ENCODE results near the gene TMEM245. TPM values are rescaled to one million over a fixed set of nuclear protein-coding genes. Genes with fewer than 3 reads are reported as not detected.

TMEM245 gene
- total RNA-seq, 2 experiments from 2014 or later = 23.3 to 26.7 TPM

DNA sequence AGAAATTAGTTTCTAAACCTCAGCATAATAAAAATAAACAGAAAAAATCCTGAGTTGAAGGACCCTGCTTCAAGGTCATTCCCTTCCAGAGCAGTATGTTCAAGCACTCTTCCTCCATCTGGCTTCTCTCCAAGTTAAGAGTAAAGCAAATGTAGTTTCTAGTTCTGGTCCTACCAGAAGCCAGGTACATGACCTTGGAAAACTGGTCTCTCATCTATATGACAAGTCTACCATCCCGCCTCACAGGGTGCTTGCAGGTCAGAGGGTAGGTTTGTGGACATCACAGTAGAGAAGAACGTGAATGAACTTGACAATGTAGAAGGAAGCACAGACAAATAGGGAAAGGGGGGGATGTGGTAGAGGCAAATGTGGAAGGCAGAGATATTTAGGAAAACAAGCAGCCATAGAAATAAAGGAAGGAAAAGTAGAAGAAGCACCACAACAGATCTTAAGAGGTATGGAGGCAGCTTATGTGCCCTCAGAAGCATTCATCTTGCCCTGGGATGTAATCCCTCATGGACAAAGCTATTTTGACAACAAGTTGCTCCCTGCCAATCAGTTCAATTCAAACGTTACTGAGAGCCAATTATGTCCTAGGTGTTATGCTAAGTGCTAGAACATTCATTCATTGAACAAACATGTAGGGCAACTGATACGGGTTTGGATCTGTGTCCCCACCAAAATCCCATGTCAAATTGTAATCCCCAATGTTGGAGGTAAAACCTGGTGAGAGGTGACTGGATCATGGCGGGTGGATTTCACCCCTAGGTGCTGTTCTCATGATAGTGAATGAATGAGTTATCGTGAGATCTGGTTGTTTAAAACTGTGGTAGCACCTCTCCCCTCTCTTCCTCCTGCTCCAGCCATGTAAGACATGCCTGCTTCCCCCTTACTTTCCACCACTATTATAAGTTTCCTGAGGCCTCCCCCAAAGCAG lies 82.7 kb downstream of the TMEM245 start:
- DNase-seq = no peak
- Mint-ChIP-seq H3K36me3 (ENCODE audit: low read depth) (peaks cover 45% of the 10 kb centered on the region), H3K27me3 (no peaks in the 10 kb centered on the region), H3K4me3 (no peak overlapping the region), H3K9me3 (no peaks in the 10 kb centered on the region), H3K4me1 (ENCODE audit: low read depth) (no peaks in the 10 kb centered on the region), H3K27ac (no peak overlapping the region)
- no peak for ATAC-seq
- TF ChIP-seq, protein P1, sequence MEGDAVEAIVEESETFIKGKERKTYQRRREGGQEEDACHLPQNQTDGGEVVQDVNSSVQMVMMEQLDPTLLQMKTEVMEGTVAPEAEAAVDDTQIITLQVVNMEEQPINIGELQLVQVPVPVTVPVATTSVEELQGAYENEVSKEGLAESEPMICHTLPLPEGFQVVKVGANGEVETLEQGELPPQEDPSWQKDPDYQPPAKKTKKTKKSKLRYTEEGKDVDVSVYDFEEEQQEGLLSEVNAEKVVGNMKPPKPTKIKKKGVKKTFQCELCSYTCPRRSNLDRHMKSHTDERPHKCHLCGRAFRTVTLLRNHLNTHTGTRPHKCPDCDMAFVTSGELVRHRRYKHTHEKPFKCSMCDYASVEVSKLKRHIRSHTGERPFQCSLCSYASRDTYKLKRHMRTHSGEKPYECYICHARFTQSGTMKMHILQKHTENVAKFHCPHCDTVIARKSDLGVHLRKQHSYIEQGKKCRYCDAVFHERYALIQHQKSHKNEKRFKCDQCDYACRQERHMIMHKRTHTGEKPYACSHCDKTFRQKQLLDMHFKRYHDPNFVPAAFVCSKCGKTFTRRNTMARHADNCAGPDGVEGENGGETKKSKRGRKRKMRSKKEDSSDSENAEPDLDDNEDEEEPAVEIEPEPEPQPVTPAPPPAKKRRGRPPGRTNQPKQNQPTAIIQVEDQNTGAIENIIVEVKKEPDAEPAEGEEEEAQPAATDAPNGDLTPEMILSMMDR (IDR thresholded peaks at IDR 0.05) = no peak
- CTCF ChIA-PET = no interaction called here
- POLR2A ChIA-PET = no interaction called here
- intact Hi-C loops (cut with micrococcal nuclease) = no loop called here

DNA sequence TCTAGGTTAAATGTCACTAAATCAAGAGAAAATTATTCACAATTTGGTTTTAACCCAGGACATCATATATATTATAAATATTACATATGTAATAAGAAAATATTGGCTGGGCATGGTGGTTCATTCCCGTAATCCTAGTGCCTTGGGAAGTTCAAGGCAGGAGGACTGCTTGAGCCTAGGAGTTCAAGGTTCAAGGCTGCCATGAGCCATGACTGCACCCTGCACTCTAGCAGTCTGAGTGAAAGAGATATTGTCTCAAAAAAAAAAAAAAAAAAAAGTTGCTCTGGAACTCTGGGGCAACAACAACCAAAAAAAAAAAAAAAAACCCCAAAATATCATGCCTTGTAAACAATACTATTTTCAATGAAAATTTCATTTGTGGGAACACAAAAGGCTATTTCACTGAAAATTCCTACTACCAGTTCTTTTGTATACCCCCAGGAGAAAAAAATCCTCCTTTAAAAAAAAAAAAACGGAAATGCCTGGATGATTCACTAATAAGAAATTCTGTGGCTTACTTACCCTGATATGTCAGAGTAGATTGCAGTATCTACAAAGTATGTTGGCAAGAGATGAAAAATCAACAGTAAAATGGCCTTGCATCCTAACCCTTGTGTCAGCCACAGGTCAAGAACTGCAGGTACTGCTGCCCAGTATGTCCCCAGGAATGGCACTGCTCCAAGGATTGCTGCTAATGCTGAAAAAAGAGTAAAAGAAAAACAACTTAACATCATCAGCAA lies 83.9 kb downstream of the TMEM245 start:
- no peak for ATAC-seq
- Mint-ChIP-seq H3K9me3 (no peaks in the 10 kb centered on the region), H3K4me3 (no peak overlapping the region), H3K36me3 (ENCODE audit: low read depth) (peaks cover 44% of the 10 kb centered on the region), H3K27ac (no peak overlapping the region), H3K27me3 (no peaks in the 10 kb centered on the region), H3K4me1 (ENCODE audit: low read depth) (no peaks in the 10 kb centered on the region)
- POLR2A ChIA-PET = no interaction called here
- DNase-seq = no peak
- TF ChIP-seq, protein P1 (IDR thresholded peaks at IDR 0.05) = no peak
- CTCF ChIA-PET = no interaction called here
- intact Hi-C loops (cut with micrococcal nuclease) = no loop called here

DNA sequence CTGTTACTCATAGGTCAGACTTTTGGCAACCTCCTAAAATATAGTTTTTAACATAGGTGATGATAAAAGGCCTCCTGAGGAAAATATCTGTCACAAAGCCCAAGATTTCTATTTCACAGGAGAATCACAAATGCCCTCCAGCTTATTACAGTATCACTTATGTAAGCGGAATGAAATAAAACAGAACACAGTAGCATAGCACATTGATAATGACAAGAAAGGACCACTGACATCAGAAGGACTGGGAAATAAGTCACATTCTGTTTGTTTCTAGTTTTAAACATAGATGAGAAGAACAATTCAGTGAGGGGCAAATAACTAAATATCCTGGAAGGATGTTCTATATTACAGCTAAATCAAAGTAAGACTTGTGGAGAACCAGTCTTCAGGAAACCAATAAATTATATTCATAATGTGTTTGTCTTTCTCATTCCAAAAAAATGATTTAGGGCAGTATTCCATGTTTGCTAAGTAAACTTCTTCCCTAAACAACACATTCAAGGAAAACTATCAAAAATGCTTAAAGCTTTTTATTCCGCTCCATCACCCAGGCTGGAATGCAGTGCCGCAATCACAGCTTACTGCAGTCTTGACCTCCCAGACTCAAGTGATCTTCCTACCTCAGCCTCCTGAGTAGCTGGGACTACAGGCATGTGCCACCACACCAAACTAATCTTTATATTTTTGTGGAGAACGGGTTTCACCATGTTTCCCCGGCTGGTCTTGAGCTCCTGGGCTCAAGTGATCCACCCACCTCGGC lies 85.6 kb downstream of the TMEM245 start:
- intact Hi-C loops (cut with micrococcal nuclease) = no loop called here
- ChIA-PET POLR2A (interaction anchor here (0.6 kb wide), 1 partner anchor 1960 kb away, joined by 3 read pairs; no protein-coding TSS in a partner anchor), CTCF (interaction anchor here (1.3 kb wide), 1 partner anchor 17 kb away, joined by 3 read pairs; no protein-coding TSS in a partner anchor)
- DNase-seq (no peak), ATAC-seq (no peak)
- Mint-ChIP-seq H3K27me3 (no peaks in the 10 kb centered on the region), H3K27ac (no peak overlapping the region), H3K36me3 (ENCODE audit: low read depth) (peaks cover 42% of the 10 kb centered on the region), H3K9me3 (no peaks in the 10 kb centered on the region), H3K4me1 (ENCODE audit: low read depth) (no peaks in the 10 kb centered on the region), H3K4me3 (no peak overlapping the region)
- TF ChIP-seq, protein P1 (IDR thresholded peaks at IDR 0.05) = no peak

DNA sequence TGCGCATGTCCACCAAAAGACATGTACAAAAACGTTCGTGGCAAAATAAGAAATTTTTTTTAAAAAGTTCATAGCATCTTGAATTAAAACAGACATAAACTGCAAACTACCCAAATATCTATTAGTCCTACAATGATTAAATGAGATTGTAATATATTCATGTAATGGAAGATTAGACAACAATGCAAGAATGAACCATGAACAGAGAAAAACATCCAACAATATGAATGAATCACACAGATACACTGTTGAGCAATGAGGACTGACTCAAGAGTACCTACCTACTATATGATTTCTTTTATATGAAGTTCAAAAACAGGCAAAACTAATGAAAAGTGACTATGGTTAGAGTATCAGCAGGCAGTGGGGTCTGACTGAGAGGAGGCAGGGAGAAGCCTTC lies 88.5 kb downstream of the TMEM245 start:
- DNase-seq (no peak), ATAC-seq (no peak)
- POLR2A ChIA-PET = no interaction called here
- peaks cover 28% of the 10 kb centered on the region for H3K36me3 Mint-ChIP-seq (ENCODE audit: low read depth)
- peaks cover 7% of the 10 kb centered on the region for H3K4me1 Mint-ChIP-seq (ENCODE audit: low read depth)
- CTCF ChIA-PET = no interaction called here
- no peak overlapping the region for H3K27ac Mint-ChIP-seq
- no peak overlapping the region for H3K4me3 Mint-ChIP-seq
- intact Hi-C loops (cut with micrococcal nuclease) = no loop called here
- H3K9me3 Mint-ChIP-seq = no peaks in the 10 kb centered on the region
- TF ChIP-seq, protein P1 (IDR thresholded peaks at IDR 0.05) = no peak
- H3K27me3 Mint-ChIP-seq = no peaks in the 10 kb centered on the region
